HepG2 (cell line): ENCODE data around the gene PYGL. TPM values are rescaled to one million over a fixed set of nuclear protein-coding genes. Genes with fewer than 3 reads are reported as not detected.

Experiments
- ATF4 ChIP-seq, 2 experiments: fragments of 450-650 bp in 1 of 2; sonication (generic) in 1 of 2; formaldehyde crosslinking; IDR thresholded peaks; 2 replicates each; pipeline versions ENCODE4 v1.5.0 to v1.8.0; 2020 to 2022; ENCODE audit warnings: mild to moderate bottlenecking in 1 of 2, missing genetic modification reagents in 1 of 2
- CREB3 ChIP-seq: sonication (generic); formaldehyde crosslinking; IDR thresholded peaks from 2 replicates; pipeline ENCODE4 v1.5.0; 2020; ENCODE audit warnings: missing genetic modification reagents
- FOXA1 ChIP-seq, 2 experiments: fragments of 450-650 bp in 1 of 2; sonication (generic) in 1 of 2; formaldehyde crosslinking in 1 of 2; IDR thresholded peaks; 2 replicates each; pipeline versions ENCODE4 v1.4.0 to v1.6.1; 2016 to 2020; ENCODE audit warnings: missing genetic modification reagents in 1 of 2
- GABPA ChIP-seq, 2 experiments: IDR thresholded peaks; 2 replicates each; pipeline ENCODE4 v1.6.1; 2011 to 2016; ENCODE audit warnings: low read depth in 2 of 2, low read length in 1 of 2, missing biosample characterization in 1 of 2, missing genetic modification characterization in 1 of 2
- KDM3A ChIP-seq: IDR thresholded peaks from 2 replicates; pipeline ENCODE4 v1.6.1; 2018; ENCODE audit warnings: low read depth, missing compliant biosample characterization
- MIXL1 ChIP-seq: IDR thresholded peaks from 2 replicates; pipeline ENCODE4 v1.6.1; 2016
- NFIB ChIP-seq: sonication (generic); formaldehyde crosslinking; IDR thresholded peaks from 2 replicates; pipeline ENCODE4 v1.9.0; 2021; ENCODE audit warnings: missing genetic modification reagents, mild to moderate bottlenecking, borderline replicate concordance
- NFYB ChIP-seq: sonication (generic); formaldehyde crosslinking; IDR thresholded peaks from 2 replicates; pipeline ENCODE4 v1.4.0; 2020; ENCODE audit warnings: missing genetic modification reagents
- REST ChIP-seq, 2 experiments: IDR thresholded peaks; 2 replicates each; pipeline ENCODE4 v1.6.1; 2011 to 2012; ENCODE audit warnings: low read length in 2 of 2, borderline replicate concordance in 1 of 2, low read depth in 1 of 2, mild to moderate bottlenecking in 1 of 2, moderate library complexity in 1 of 2
- TBX2 ChIP-seq: sonication (generic); formaldehyde crosslinking; IDR thresholded peaks from 2 replicates; pipeline ENCODE4 v1.5.0; 2020; ENCODE audit warnings: missing genetic modification reagents, mild to moderate bottlenecking, borderline replicate concordance
- TBX3 ChIP-seq: fragments of 450-650 bp; IDR thresholded peaks from 2 replicates; pipeline ENCODE4 v1.6.1; 2017; ENCODE audit warnings: antibody characterized with exemption, mild to moderate bottlenecking, inconsistent platforms, borderline replicate concordance
- ZNF281 ChIP-seq: sonication (generic); formaldehyde crosslinking; IDR thresholded peaks from 2 replicates; pipeline ENCODE4 v1.4.0; 2020; ENCODE audit warnings: missing genetic modification reagents, borderline replicate concordance
- ZNF614 ChIP-seq: IDR thresholded peaks from 2 replicates; pipeline ENCODE4 v1.6.1; 2018; ENCODE audit warnings: missing biosample characterization, missing genetic modification reagents, inconsistent platforms, borderline replicate concordance
- ZNF644 ChIP-seq: IDR thresholded peaks from 2 replicates; pipeline ENCODE4 v1.6.1; 2016; ENCODE audit warnings: low read depth
- ZNF704 ChIP-seq: sonication (generic); formaldehyde crosslinking; IDR thresholded peaks from 2 replicates; pipeline ENCODE4 v1.8.1; 2023; ENCODE audit warnings: mild to moderate bottlenecking, inconsistent platforms, moderate library complexity, missing genetic modification reagents, borderline replicate concordance
- ZNF724P ChIP-seq: sonication (generic); formaldehyde crosslinking; IDR thresholded peaks from 2 replicates; pipeline ENCODE4 v1.8.0; 2022; ENCODE audit warnings: missing genetic modification reagents, borderline replicate concordance
- ZNF792 ChIP-seq: IDR thresholded peaks from 2 replicates; pipeline ENCODE4 v1.6.1; 2016
- polyA plus RNA-seq, 8 experiments: library from polyadenylated mRNA; depleted of rRNA in 3 of 8; stranded (reverse) in 7 of 8; unstranded in 1 of 8; fragments of >200 nt; fragmentation: Illumina TruSeq in 4 of 8; extraction: Trizol in 4 of 8; gene quantifications; 2 replicates each; pipeline versions ENCODE4 v1.2.1 to v1.2.3, GENCODE V29; 2011 to 2016; ENCODE audit warnings: low read depth in 4 of 8, missing spikeins in 1 of 8, mixed read lengths in 1 of 8; ENCODE audit not compliant: insufficient read depth in 1 of 8
- total RNA-seq, 5 experiments: library from RNA; depleted of rRNA; stranded (reverse); fragments of >200 nt; fragmentation: Illumina TruSeq; extraction: Trizol; gene quantifications; 2 replicates each; pipeline ENCODE4 v1.2.3, GENCODE V29; 2016; ENCODE audit warnings: low read depth in 1 of 5

The PYGL gene
- total and polyA plus RNA-seq, 2 of the 13 experiments (the other 11 are each of a cell fraction or from before 2014, with no cell fraction given), result 98.4 to 110 TPM

DNA sequence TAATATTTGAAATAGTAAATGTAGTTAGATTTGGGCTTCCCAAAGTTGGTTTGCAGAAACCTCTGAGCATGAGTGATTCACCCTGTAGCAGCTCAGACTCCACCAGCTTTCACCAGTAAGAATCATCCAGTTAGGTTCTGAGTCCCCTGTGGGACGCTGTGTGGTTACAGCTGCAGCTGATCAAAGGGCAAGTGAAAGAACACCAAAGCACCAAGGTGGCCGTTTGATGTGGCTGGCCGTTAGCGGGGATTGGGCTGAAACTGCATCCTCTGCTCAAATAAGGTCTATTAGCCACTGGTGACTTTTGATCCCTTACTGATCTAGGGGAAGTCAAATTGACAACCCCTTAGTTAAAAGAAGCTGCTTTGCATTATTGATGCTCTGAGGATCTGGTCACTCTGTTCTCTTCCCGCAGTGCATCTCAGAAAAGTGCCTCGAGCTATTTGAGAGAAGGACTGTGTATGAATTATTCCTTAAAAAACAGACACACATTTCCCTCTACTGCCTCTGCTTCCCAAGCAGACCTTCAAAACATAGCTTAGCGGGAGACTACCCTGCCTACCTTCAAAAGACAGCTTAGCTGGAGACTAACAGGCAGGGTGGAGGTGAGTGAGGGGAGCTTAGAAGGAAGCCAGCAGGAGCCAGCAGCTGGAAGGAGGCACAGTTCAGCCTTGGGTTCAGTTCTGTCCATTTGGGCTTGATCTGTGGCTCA lies 68.8 kb downstream of the PYGL start (continued):
- TF ChIP-seq ATF4 (CRISPR knock-in tag; IDR thresholded peaks at IDR 0.05) (no peak), REST (IDR thresholded peaks at IDR 0.05; ENCODE audit: borderline replicate concordance in 1 of 2, low read depth in 1 of 2, low read length in 2 of 2) (0 out of 4 replicates have a peak, but pooled peaks of 1 of the 2 experiments have one; percentile 32), MIXL1 (CRISPR knock-in tag) (0 out of 2 replicates have a peak, but pooled peaks have one; percentile 37), ZNF281 (CRISPR knock-in tag) (peak; percentile 39; the same call in 1 of the 2 replicates), ZNF792 (CRISPR knock-in tag) (peak; percentile 79), FOXA1 (IDR thresholded peaks at IDR 0.05) (no peak), FOXA1 (CRISPR knock-in tag; IDR thresholded peaks at IDR 0.05) (peak; percentile 54; the same call in 1 of the 2 replicates), GABPA (IDR thresholded peaks at IDR 0.05; ENCODE audit: low read depth, low read length) (no peak), GABPA (CRISPR knock-in tag; IDR thresholded peaks at IDR 0.05; ENCODE audit: low read depth) (0 out of 2 replicates have a peak, but pooled peaks have one; percentile 6), NFYB (peak; percentile 37; the same call in 1 of the 2 replicates), KDM3A (CRISPR knock-in tag) (no peak), TBX3 (peak; percentile 81; the same call in 1 of the 2 replicates), ZNF614 (CRISPR knock-in tag) (peak; percentile 20; the same call in 1 of the 2 replicates), TBX2 (peak; percentile 73), CREB3 (CRISPR knock-in tag) (no peak), ZNF724P (no peak), ZNF644 (CRISPR knock-in tag) (peak; percentile 79), NFIB (CRISPR knock-in tag) (no peak), ZNF704 (CRISPR knock-in tag) (no peak)
